A549 (cell line): ENCODE results near the gene FGF5. TPM values are rescaled to one million over a fixed set of nuclear protein-coding genes. Genes with fewer than 3 reads are reported as not detected.
"Not testable (repeated sequence)": the region's sequence is repeated elsewhere in the genome, so short reads cannot be mapped to it uniquely, and the experiment has no call there.

Experiments
- ATAC-seq, 2 experiments: fragments of 200-7000 bp in 1 of 2; fragments of >200 bp in 1 of 2; cut with Nextera tagmentation in 1 of 2; cut with Tn5 transposase in 1 of 2; 3 replicates each; pipeline versions ENCODE4 v1.8.0 to v1.9.1; 2018 to 2020; ENCODE audit warnings: mild to moderate bottlenecking in 1 of 2, moderate library complexity in 1 of 2
- CTCF ChIA-PET: fragments of 300-600 bp; sonication (Branson Sonifier 250); formaldehyde crosslinking; extraction: SDS; loops from one replicate; lab custom pipeline; 2021; ENCODE audit warnings: antibody characterized with exemption, inconsistent platforms; lab: Yijun Ruan, JAX
- POLR2A ChIA-PET: fragments of 350-600 bp; formaldehyde crosslinking; extraction: SDS; loops from one replicate; lab custom pipeline; 2021; ENCODE audit warnings: antibody characterized with exemption, inconsistent platforms; lab: Yijun Ruan, JAX
- DNase-seq, 2 experiments: peaks; one replicate each; pipeline versions ENCODE4 v3.0.0 to v3.0.0-alpha.2; 2011 to 2016; ENCODE audit warnings: low read depth in 1 of 2, low spot score in 1 of 2
- FAIRE-seq: peaks from 2 replicates; lab custom pipeline; 2011; peaks lifted over from hg19 to GRCh38; lab: Jason Lieb, UNC
- H3K27ac ChIP-seq, 2 experiments: fragments of >200 bp; sonication (Bioruptor Twin); formaldehyde crosslinking; 3 replicates each; pipeline ENCODE4 v1.5.1; 2016 to 2017
- H3K4me1 ChIP-seq: fragments of >200 bp; sonication (Bioruptor Twin); formaldehyde crosslinking; 3 replicates; pipeline ENCODE4 v1.6.1; 2016
- H3K4me2 ChIP-seq: fragments of >200 bp; sonication (Bioruptor Twin); formaldehyde crosslinking; 3 replicates; pipeline ENCODE4 v1.6.1; 2016
- H3K4me3 ChIP-seq: fragments of >200 bp; sonication (Bioruptor Twin); formaldehyde crosslinking; 3 replicates; pipeline ENCODE4 v1.5.1; 2016
- H3K9me3 ChIP-seq: fragments of >200 bp; sonication (Bioruptor Twin); formaldehyde crosslinking; 3 replicates; pipeline ENCODE4 v1.6.1; 2016
- BHLHE40 ChIP-seq: IDR thresholded peaks from 2 replicates; pipeline ENCODE4 v1.6.1; 2012; ENCODE audit warnings: low read depth, low read length, inconsistent platforms
- CBX2 ChIP-seq: fragments of 200-600 bp; sonication (generic); IDR thresholded peaks from 2 replicates; pipeline ENCODE4 v1.6.1; 2016; ENCODE audit warnings: low read depth, mild to moderate bottlenecking, borderline replicate concordance
- CEBPB ChIP-seq, 2 experiments: fragments of >200 bp in 1 of 2; sonication (Bioruptor Twin) in 1 of 2; formaldehyde crosslinking in 1 of 2; IDR thresholded peaks; 2 replicates each; pipeline ENCODE4 v1.6.1; 2012 to 2016
- CHD4 ChIP-seq: fragments of 200-600 bp; sonication (generic); IDR thresholded peaks from 2 replicates; pipeline ENCODE4 v1.6.1; 2016; ENCODE audit warnings: antibody characterized with exemption, mild to moderate bottlenecking, borderline replicate concordance
- EHF ChIP-seq: fragments of 250-450 bp; sonication (Bioruptor Pico); IDR thresholded peaks from 2 replicates; pipeline ENCODE4 v1.5.0; 2020; ENCODE audit warnings: mild to moderate bottlenecking
- FOSB ChIP-seq: fragments of 250-450 bp; sonication (Bioruptor Pico); IDR thresholded peaks from 2 replicates; pipeline ENCODE4 v1.5.0; 2020; ENCODE audit warnings: mild to moderate bottlenecking, moderate library complexity
- FOXS1 ChIP-seq: fragments of 250-450 bp; sonication (Bioruptor Pico); IDR thresholded peaks from 2 replicates; pipeline ENCODE4 v1.5.0; 2020; ENCODE audit warnings: mild to moderate bottlenecking, moderate library complexity
- HEYL ChIP-seq: fragments of 250-450 bp; sonication (Bioruptor Pico); IDR thresholded peaks from 2 replicates; pipeline ENCODE4 v1.8.0; 2021; ENCODE audit warnings: mild to moderate bottlenecking, moderate library complexity
- HMGXB4 ChIP-seq: fragments of 250-450 bp; sonication (Bioruptor Pico); IDR thresholded peaks from 2 replicates; pipeline ENCODE4 v1.5.0; 2021; ENCODE audit warnings: mild to moderate bottlenecking, moderate library complexity, borderline replicate concordance
- HOXA7 ChIP-seq: fragments of 250-450 bp; sonication (Bioruptor Pico); IDR thresholded peaks from 2 replicates; pipeline ENCODE4 v1.5.0; 2020; ENCODE audit warnings: mild to moderate bottlenecking, moderate library complexity
- HOXB13 ChIP-seq: fragments of 250-450 bp; sonication (Bioruptor Pico); IDR thresholded peaks from 2 replicates; pipeline ENCODE4 v1.5.0; 2020; ENCODE audit warnings: low read depth, mild to moderate bottlenecking, moderate library complexity
- KDM1A ChIP-seq: fragments of 200-600 bp; sonication (generic); IDR thresholded peaks from 2 replicates; pipeline ENCODE4 v1.6.1; 2016; ENCODE audit warnings: low read depth, mild to moderate bottlenecking
- MAZ ChIP-seq: fragments of 150-350 bp; IDR thresholded peaks from 2 replicates; pipeline ENCODE4 v1.6.1; 2014; ENCODE audit warnings: antibody characterized with exemption, low read depth, low read length, borderline replicate concordance
- NFE2L2 ChIP-seq: fragments of 150-350 bp; conservative IDR thresholded peaks from 2 replicates; pipeline ENCODE4 v1.6.1; 2014; ENCODE audit warnings: low read length
- PHF8 ChIP-seq: fragments of 200-600 bp; sonication (generic); IDR thresholded peaks from 2 replicates; pipeline ENCODE4 v1.6.1; 2016; ENCODE audit warnings: low read depth, mild to moderate bottlenecking, antibody characterized with exemption, moderate library complexity, borderline replicate concordance
- POLR2AphosphoS2 ChIP-seq: conservative IDR thresholded peaks from 2 replicates; pipeline ENCODE4 v1.6.1; 2012; ENCODE audit warnings: low read length, improper control_type of control experiment, inconsistent platforms
- RCOR1 ChIP-seq: fragments of 150-350 bp; IDR thresholded peaks from 2 replicates; pipeline ENCODE4 v1.6.1; 2014; ENCODE audit warnings: antibody characterized with exemption, low read length, low read depth
- RFX5 ChIP-seq: fragments of 450-650 bp; IDR thresholded peaks from 2 replicates; pipeline ENCODE4 v1.7.1; 2014; ENCODE audit warnings: antibody characterized with exemption, mild to moderate bottlenecking, moderate library complexity
- RNF2 ChIP-seq: fragments of 200-600 bp; sonication (generic); IDR thresholded peaks from 2 replicates; pipeline ENCODE4 v1.6.1; 2016; ENCODE audit warnings: low read depth, mild to moderate bottlenecking, antibody characterized with exemption, moderate library complexity, borderline replicate concordance
- ZC3H11A ChIP-seq: fragments of 450-650 bp; IDR thresholded peaks from 2 replicates; pipeline ENCODE4 v1.6.1; 2014; ENCODE audit warnings: antibody characterized with exemption, mild to moderate bottlenecking
- ZFP36 ChIP-seq: fragments of 450-650 bp; IDR thresholded peaks from 2 replicates; pipeline ENCODE4 v1.6.1; 2014; ENCODE audit warnings: borderline replicate concordance; ENCODE audit not compliant: partially characterized antibody
- WGBS: methylation state at CpG from one replicate; pipeline ENCODE4 v1.1.6; 2017; ENCODE audit errors: missing lambda C conversion rate; 5-methylcytosine and 5-hydroxymethylcytosine counted together
- polyA plus RNA-seq, 4 experiments: library from polyadenylated mRNA; depleted of rRNA in 3 of 4; stranded (reverse); fragments of >200 nt; fragmentation: RNase III in 1 of 4; extraction: RNeasy Plus Mini Kit Qiagen cat#74134 plus additional on column Dnase treatment in 1 of 4; gene quantifications; 2 replicates in 3 of 4; 3 replicates in 1 of 4; pipeline ENCODE4 v1.2.3, GENCODE V29; 2011 to 2017
- TF ChIP-seq, protein P1 (sequence below): IDR thresholded peaks from 2 replicates; pipeline ENCODE4 v1.6.1; 2012
- TF ChIP-seq, protein P2 (sequence below): fragments of >200 bp; sonication (Bioruptor Twin); formaldehyde crosslinking; IDR thresholded peaks from 2 replicates; pipeline ENCODE4 v1.6.1; 2016

The FGF5 gene
- polyA plus RNA-seq, 2 of the 4 experiments (the other 2 are of a cell fraction): 0.21 TPM; not detected in 1

GRCh38 chr4:80243274-80244018 is 23.0 kb upstream of the FGF5 start:
- TF ChIP-seq RFX5: no peak
- H3K4me1 ChIP-seq: no peaks in the 10 kb centered on the region
- no peak overlapping the region for H3K27ac ChIP-seq
- no peaks in the 10 kb centered on the region for H3K9me3 ChIP-seq
- POLR2A ChIA-PET: no interaction called here
- CTCF ChIA-PET: no interaction called here
- DNase-seq (no peak), ATAC-seq (no peak), FAIRE-seq (no peak)
- 68% methylated on average over 6 of the region's 6 CpGs for WGBS
- no peak overlapping the region for H3K4me2 ChIP-seq
- H3K4me3 ChIP-seq: no peak overlapping the region

GRCh38 chr4:80247484-80247883 is 19.0 kb upstream of the FGF5 start:
- WGBS: 80% methylated on average over 1 of the region's 1 CpG
- ATAC-seq, DNase-seq, H3K4me2 ChIP-seq, POLR2A ChIA-PET, H3K4me1 ChIP-seq, CTCF ChIA-PET, H3K27ac ChIP-seq, FAIRE-seq, H3K9me3 ChIP-seq, H3K4me3 ChIP-seq: not testable (repeated sequence)

- no peak overlapping the region for H3K27ac ChIP-seq
Observed at GRCh38 chr4:80249144-80249543, 17.3 kb upstream of the FGF5 start.

GRCh38 chr4:80252427-80252826 is 14.0 kb upstream of the FGF5 start:
- DNase-seq (no peak), ATAC-seq (no peak), FAIRE-seq (no peak)
- H3K27ac ChIP-seq: no peak overlapping the region
- no peaks in the 10 kb centered on the region for H3K4me1 ChIP-seq
- ChIA-PET POLR2A (no interaction called here), CTCF (no interaction called here)
- TF ChIP-seq FOSB (no peak), CEBPB (IDR thresholded peaks at IDR 0.05) (no peak), FOXS1 (no peak), HEYL (CRISPR knock-in tag) (no peak), ZC3H11A (no peak), CHD4 (no peak)
- TF ChIP-seq, protein P1, sequence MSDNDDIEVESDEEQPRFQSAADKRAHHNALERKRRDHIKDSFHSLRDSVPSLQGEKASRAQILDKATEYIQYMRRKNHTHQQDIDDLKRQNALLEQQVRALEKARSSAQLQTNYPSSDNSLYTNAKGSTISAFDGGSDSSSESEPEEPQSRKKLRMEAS: no peak
- no peak overlapping the region for H3K4me2 ChIP-seq
- H3K9me3 ChIP-seq: no peaks in the 10 kb centered on the region
- H3K4me3 ChIP-seq: no peak overlapping the region

More at GRCh38 chr4:80249144-80249543, 17.3 kb upstream of the FGF5 start:
- CTCF ChIA-PET: no interaction called here
- H3K4me3 ChIP-seq: no peak overlapping the region
- no peaks in the 10 kb centered on the region for H3K9me3 ChIP-seq
- FAIRE-seq (no peak), ATAC-seq (no peak), DNase-seq (no peak)
- TF ChIP-seq EHF (no peak), HOXA7 (CRISPR knock-in tag) (no peak), CHD4 (no peak), KDM1A (no peak), RNF2 (no peak), HOXB13 (CRISPR knock-in tag) (no peak), ZC3H11A (no peak), HMGXB4 (CRISPR knock-in tag) (no peak), RCOR1 (no peak), CBX2 (no peak), PHF8 (no peak), BHLHE40 (no peak), FOSB (no peak), MAZ (no peak), NFE2L2 (no peak), POLR2AphosphoS2 (no peak), ZFP36 (no peak)
- TF ChIP-seq, protein P2, sequence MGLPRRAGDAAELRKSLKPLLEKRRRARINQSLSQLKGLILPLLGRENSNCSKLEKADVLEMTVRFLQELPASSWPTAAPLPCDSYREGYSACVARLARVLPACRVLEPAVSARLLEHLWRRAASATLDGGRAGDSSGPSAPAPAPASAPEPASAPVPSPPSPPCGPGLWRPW: no peak
- no peaks in the 10 kb centered on the region for H3K4me1 ChIP-seq
- POLR2A ChIA-PET: no interaction called here
- 35% methylated on average over 1 of the region's 1 CpG for WGBS
- H3K4me2 ChIP-seq: no peak overlapping the region
